Fibroblast of lung (primary cell): ENCODE results near the gene PPP4R4. TPM values are rescaled to one million over a fixed set of nuclear protein-coding genes. Genes with fewer than 3 reads are reported as not detected.

Experiments used
- DNase-seq, 2 donors: peaks; one replicate each; pipeline versions ENCODE4 v3.0.0 to v3.0.0-alpha.2; 2010; ENCODE audit warnings: low read depth in 2 of 2
- H2AFZ ChIP-seq: 2 replicates; pipeline ENCODE4 v1.5.1; 2012; ENCODE audit warnings: low read length, control low read depth, inconsistent platforms
- H3K27ac ChIP-seq: 2 replicates; pipeline ENCODE4 v1.5.1; 2011; ENCODE audit warnings: low read length, control low read depth; ENCODE audit not compliant: insufficient read depth
- H3K27me3 ChIP-seq: 2 replicates; pipeline ENCODE4 v1.5.1; 2011; ENCODE audit warnings: mild to moderate bottlenecking, low read length; ENCODE audit not compliant: control insufficient read depth, insufficient read depth
- H3K36me3 ChIP-seq: 2 replicates; pipeline ENCODE4 v1.5.1; 2011; ENCODE audit warnings: low read length; ENCODE audit not compliant: control insufficient read depth, insufficient read depth
- H3K4me1 ChIP-seq: 2 replicates; pipeline ENCODE4 v1.5.1; 2011; ENCODE audit warnings: low read length; ENCODE audit not compliant: control insufficient read depth, insufficient read depth; ENCODE audit errors: extremely low read depth
- H3K4me2 ChIP-seq: 2 replicates; pipeline ENCODE4 v1.5.1; 2011; ENCODE audit warnings: low read length, control low read depth; ENCODE audit not compliant: insufficient read depth; ENCODE audit errors: extremely low read depth
- H3K4me3 ChIP-seq, 4 experiments: fragments of 200-600 bp in 1 of 4; sonication (generic) in 1 of 4; replicated peaks in 1 of 4; 2 replicates each; pipeline ENCODE4 v1.5.1; 2011 to 2016; ENCODE audit warnings: low read length in 4 of 4, low read depth in 3 of 4, mild to moderate bottlenecking in 3 of 4, control low read depth in 2 of 4, inconsistent platforms in 1 of 4, mixed read lengths in 1 of 4; ENCODE audit not compliant: insufficient read depth in 1 of 4; ENCODE audit errors: control extremely low read depth in 1 of 4
- H3K79me2 ChIP-seq: 2 replicates; pipeline ENCODE4 v1.5.1; 2012; ENCODE audit warnings: mild to moderate bottlenecking, low read length, inconsistent platforms; ENCODE audit not compliant: control insufficient read depth, insufficient read depth
- H3K9ac ChIP-seq: 2 replicates; pipeline ENCODE4 v1.5.1; 2011; ENCODE audit warnings: mild to moderate bottlenecking, low read length, control low read depth; ENCODE audit not compliant: insufficient read depth
- H3K9me3 ChIP-seq: 2 replicates; pipeline ENCODE4 v1.5.1; 2012; ENCODE audit warnings: low read depth, low read length; ENCODE audit not compliant: control insufficient read depth, insufficient read depth
- H4K20me1 ChIP-seq: 2 replicates; pipeline ENCODE4 v1.5.1; 2011; ENCODE audit warnings: low read length; ENCODE audit not compliant: control insufficient read depth, insufficient read depth; ENCODE audit errors: extremely low read depth
- CTCF ChIP-seq, 2 donors: IDR thresholded peaks in 1 of 2; conservative IDR thresholded peaks in 1 of 2; 1 replicate in 1 of 2; 2 replicates in 1 of 2; pipeline ENCODE4 v1.5.1; 2011 to 2012; ENCODE audit warnings: low read length in 2 of 2, control low read depth in 1 of 2, inconsistent platforms in 1 of 2, low read depth in 1 of 2, mild to moderate bottlenecking in 1 of 2
- EZH2 ChIP-seq: IDR thresholded peaks from 2 replicates; pipeline ENCODE4 v1.5.1; 2012; ENCODE audit warnings: low read length, control low read depth, mild to moderate bottlenecking; ENCODE audit errors: missing control alignments
- polyA plus RNA-seq, 2 donors: library from polyadenylated mRNA; depleted of rRNA in 1 of 2; stranded (reverse) in 1 of 2; unstranded in 1 of 2; fragments of >200 nt; gene quantifications; 2 replicates each; pipeline ENCODE4 v1.2.1, GENCODE V29; 2011 to 2012; ENCODE audit warnings: missing spikeins in 1 of 2
- total RNA-seq: library from RNA; depleted of rRNA; stranded (reverse); fragments of >200 nt; gene quantifications from 2 replicates; pipeline ENCODE4 v1.2.1, GENCODE V29; 2014

Gene PPP4R4
- total and polyA plus RNA-seq, 2 donors (not counting 1 experiment from before 2014, with no cell fraction given) = 0.35 to 0.99 TPM

- no peak overlapping the region for H3K9ac ChIP-seq
- H2AFZ ChIP-seq = no peak overlapping the region
- no peaks in the 10 kb centered on the region for H3K4me1 ChIP-seq
- no peaks in the 10 kb centered on the region for H3K79me2 ChIP-seq
- H3K27ac ChIP-seq = no peak overlapping the region
- no peaks in the 10 kb centered on the region for H4K20me1 ChIP-seq
- TF ChIP-seq EZH2 = no peak
- TF ChIP-seq CTCF (conservative IDR thresholded peaks at IDR 0.05 in 1 of 2, IDR thresholded peaks at IDR 0.05 in 1 of 2; ENCODE audit: low read depth in 1 of 2, low read length in 2 of 2) = no peak
- H3K27me3 ChIP-seq = no peaks in the 10 kb centered on the region
- no peaks in the 10 kb centered on the region for H3K9me3 ChIP-seq
- H3K36me3 ChIP-seq = no peaks in the 10 kb centered on the region
- DNase-seq = no peak
- H3K4me2 ChIP-seq = no peak overlapping the region
- H3K4me3 ChIP-seq = no peak overlapping the region
Measured at GRCh38 chr14:94305620-94306019, 131.5 kb downstream of the PPP4R4 start.

GRCh38 chr14:94306047-94306978 is 132.2 kb downstream of the PPP4R4 start:
- Histone ChIP-seq H3K79me2 (no peaks in the 10 kb centered on the region), H3K4me2 (no peak overlapping the region), H3K36me3 (no peaks in the 10 kb centered on the region), H3K9me3 (no peaks in the 10 kb centered on the region), H3K27me3 (no peaks in the 10 kb centered on the region), H3K4me3 (no peak overlapping the region), H2AFZ (no peak overlapping the region), H3K4me1 (no peaks in the 10 kb centered on the region), H4K20me1 (no peaks in the 10 kb centered on the region), H3K27ac (no peak overlapping the region), H3K9ac (no peak overlapping the region)
- DNase-seq = no peak
- TF ChIP-seq EZH2 (no peak), CTCF (conservative IDR thresholded peaks at IDR 0.05 in 1 of 2, IDR thresholded peaks at IDR 0.05 in 1 of 2; ENCODE audit: low read depth in 1 of 2, low read length in 2 of 2) (no peak)

- H3K4me1 ChIP-seq = no peaks in the 10 kb centered on the region
- no peaks in the 10 kb centered on the region for H3K27me3 ChIP-seq
- no peaks in the 10 kb centered on the region for H3K79me2 ChIP-seq
- H3K4me3 ChIP-seq = no peak overlapping the region
- DNase-seq = no peak
- no peak overlapping the region for H2AFZ ChIP-seq
- H3K36me3 ChIP-seq = no peaks in the 10 kb centered on the region
- H3K9ac ChIP-seq = no peak overlapping the region
- no peak overlapping the region for H3K27ac ChIP-seq
- H3K9me3 ChIP-seq = no peaks in the 10 kb centered on the region
- no peaks in the 10 kb centered on the region for H4K20me1 ChIP-seq
- TF ChIP-seq CTCF (conservative IDR thresholded peaks at IDR 0.05 in 1 of 2, IDR thresholded peaks at IDR 0.05 in 1 of 2; ENCODE audit: low read depth in 1 of 2, low read length in 2 of 2) (no peak), EZH2 (no peak)
- H3K4me2 ChIP-seq = no peak overlapping the region
Measured at GRCh38 chr14:94307410-94307992, 133.4 kb downstream of the PPP4R4 start.
